ENCODE data around the gene DOCK9. TPM values are rescaled to one million over a fixed set of nuclear protein-coding genes. Genes with fewer than 3 reads are reported as not detected.

The DOCK9 gene
- total and polyA plus RNA-seq, 2 donors (not counting 3 experiments of a cell fraction or from before 2014, with no cell fraction given), result 147 to 323 TPM

- H3K4me1 ChIP-seq (ENCODE audit: control insufficient read depth, extremely low read depth, insufficient read depth, low read length), result peaks cover 37% of the 10 kb centered on the region
- no peaks in the 10 kb centered on the region for H3K9me3 ChIP-seq (replicated peaks; ENCODE audit: control insufficient read depth, insufficient read depth, low read length)
- peak overlapping the region; percentile 20 for H3K27ac ChIP-seq (ENCODE audit: insufficient read depth, low read depth, low read length)
- no TSS peak for BruUV-seq (replicated peaks)
- no peaks in the 10 kb centered on the region for H3K27me3 ChIP-seq (ENCODE audit: control insufficient read depth in 2 of 2, insufficient read depth in 2 of 2, low read length in 2 of 2)
- H3K4me3 ChIP-seq (replicated peaks in 1 of 3; ENCODE audit: insufficient read depth in 1 of 3, low read depth in 1 of 3, low read length in 3 of 3), result no peak overlapping the region
- ChIA-PET CTCF (interaction anchor here (0.6 to 2.0 kb wide), 4 partner anchors 18 to 369 kb away, joined by 4 to 8 read pairs (median 6); no protein-coding TSS in a partner anchor), POLR2A (no interaction called here)
- intact Hi-C loops (cut with micrococcal nuclease) (no loop called here), dilution Hi-C loops (cut with MboI; ENCODE audit: extremely low pct_ligation_motif_present, low sequenced_read_pairs) (no loop called here)
- H3K9ac ChIP-seq (replicated peaks; ENCODE audit: extremely low read depth, insufficient read depth, low read length), result no peak overlapping the region
- H3K9me1 ChIP-seq (replicated peaks; ENCODE audit: control insufficient read depth, extremely low read depth, insufficient read depth, low read length), result no peaks in the 10 kb centered on the region
- no peaks in the 10 kb centered on the region for H4K20me1 ChIP-seq (replicated peaks; ENCODE audit: control insufficient read depth, extremely low read depth, insufficient read depth, low read length)
- no peak overlapping the region for H2AFZ ChIP-seq (ENCODE audit: low read depth, low read length)
- no peak for FAIRE-seq
- H3K36me3 ChIP-seq (ENCODE audit: control insufficient read depth in 2 of 2, extremely low read depth in 1 of 2, insufficient read depth in 2 of 2, low read length in 2 of 2), result peaks cover 27 to 30% of the 10 kb centered on the region in 2 experiments
- no peak for TF ChIP-seq MYC (IDR thresholded peaks at IDR 0.05; ENCODE audit: low read depth, low read length)
- no peak for TF ChIP-seq CTCF (IDR thresholded peaks at IDR 0.05; ENCODE audit: extremely low read depth in 1 of 2, insufficient read depth in 1 of 2, low read depth in 1 of 2, low read length in 2 of 2)
- no peak for TF ChIP-seq FOS (IDR thresholded peaks at IDR 0.05; ENCODE audit: borderline replicate concordance, insufficient read depth, low read length)
- no peak for TF ChIP-seq MAX (IDR thresholded peaks at IDR 0.05; ENCODE audit: insufficient read depth, insufficient read length)
- no peak for TF ChIP-seq EZH2 (IDR thresholded peaks at IDR 0.05; ENCODE audit: borderline replicate concordance, low read depth, low read length, severe bottlenecking)
- no peak for TF ChIP-seq POLR2AphosphoS5 (IDR thresholded peaks at IDR 0.05; ENCODE audit: insufficient read depth, low read depth, low read length)
- no peak for TF ChIP-seq GATA2 (IDR thresholded peaks at IDR 0.05; ENCODE audit: insufficient read depth, insufficient read length, low read depth, low read length)
- TF ChIP-seq JUN (IDR thresholded peaks at IDR 0.05; ENCODE audit: borderline replicate concordance, insufficient read depth, insufficient read length, low read depth), result no peak
- TF ChIP-seq POLR2A (IDR thresholded peaks at IDR 0.05; ENCODE audit: low read depth, low read length), result no peak
- H3K4me2 ChIP-seq (ENCODE audit: insufficient read depth, low read length), result no peak overlapping the region
- DNase-seq (ENCODE audit: low read depth, low spot score), result no peak
- no peaks in the 10 kb centered on the region for H3K79me2 ChIP-seq (ENCODE audit: control insufficient read depth, insufficient read depth, low read length)
These were observed 81.1 kb downstream of the DOCK9 start for GRCh38 chr13:98896868-98897144.

Measured in endothelial cell of umbilical vein (primary cell).